AML-193 (cell line): ENCODE results near the gene GMPR2.

Source experiments
- DNase-seq, 2 experiments: peaks; one replicate each; lab custom pipeline; 2025; lab: John Stamatoyannopoulos, UW

Gene GMPR2

DNA sequence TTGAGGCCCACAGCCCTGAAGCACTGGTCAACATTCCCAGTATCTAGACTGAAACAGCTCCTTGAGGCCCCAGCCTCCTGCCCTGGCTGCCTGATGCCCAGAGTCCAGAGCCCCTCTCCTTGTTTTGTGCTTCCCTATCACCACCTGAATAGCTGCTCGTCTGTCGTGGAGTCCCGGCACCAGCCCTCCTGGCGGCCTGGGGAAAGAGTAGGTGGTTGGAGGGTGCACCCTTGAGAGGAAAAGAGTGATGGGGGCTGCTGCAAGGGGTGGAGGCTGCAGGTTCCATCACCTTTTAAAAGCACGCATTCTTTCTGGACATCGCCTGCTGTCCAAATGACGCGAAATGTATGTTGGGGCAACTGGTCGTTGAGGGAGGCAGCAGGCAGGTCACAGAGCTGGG lies 35.5 kb downstream of the GMPR2 start:
- no peak for DNase-seq

DNA sequence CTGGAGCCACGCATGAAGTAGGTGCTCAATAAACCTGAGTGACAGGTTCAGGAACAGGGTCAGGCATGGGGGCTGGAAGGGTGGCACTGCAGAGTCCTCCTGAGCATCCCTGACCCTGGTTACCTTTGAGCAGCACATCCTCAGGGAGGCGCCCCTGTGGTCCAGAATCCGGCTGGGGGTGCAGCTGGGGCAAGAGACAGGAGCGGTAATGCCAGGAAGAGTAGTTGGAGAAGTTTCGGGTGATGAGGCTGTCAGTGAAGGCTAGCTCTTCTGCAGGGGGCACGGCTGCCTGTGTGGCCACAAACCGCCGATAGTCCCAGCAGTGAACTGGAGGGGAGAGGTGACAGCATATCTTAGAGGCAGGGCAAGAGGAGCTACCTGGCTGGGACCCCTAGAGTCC lies 36.6 kb downstream of the GMPR2 start:
- no peak for DNase-seq

DNA sequence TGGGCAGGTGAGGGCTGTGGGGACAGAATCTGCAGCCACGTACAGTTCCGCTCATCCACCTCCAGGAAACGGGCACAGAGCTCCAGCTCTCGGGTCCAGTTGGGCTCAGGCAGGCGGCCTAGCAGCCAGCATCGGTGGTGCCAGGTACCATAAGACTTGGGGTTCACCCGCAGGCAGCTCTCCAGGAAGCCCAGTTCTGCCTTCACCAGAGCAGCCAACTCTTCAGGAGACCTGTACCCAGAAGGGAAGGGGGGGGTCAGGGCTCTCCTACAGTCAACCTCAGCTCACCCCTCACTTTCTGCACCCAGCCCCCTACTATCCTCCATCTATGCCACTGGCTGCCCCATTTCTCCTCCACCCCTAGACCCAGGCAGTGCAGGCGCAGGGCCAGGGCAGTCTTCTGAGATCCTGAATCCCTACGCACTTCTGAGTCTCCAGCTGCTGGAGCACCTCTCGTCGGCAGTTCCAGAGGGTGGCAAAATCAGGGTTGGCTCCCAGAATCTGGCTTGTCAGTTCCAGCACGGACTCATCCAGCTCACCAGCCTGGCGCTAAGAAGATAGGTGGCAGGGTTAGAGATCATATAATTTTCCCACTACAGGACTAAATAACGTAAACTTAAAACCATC lies 37.3 kb downstream of the GMPR2 start:
- DNase-seq, result no peak

DNA sequence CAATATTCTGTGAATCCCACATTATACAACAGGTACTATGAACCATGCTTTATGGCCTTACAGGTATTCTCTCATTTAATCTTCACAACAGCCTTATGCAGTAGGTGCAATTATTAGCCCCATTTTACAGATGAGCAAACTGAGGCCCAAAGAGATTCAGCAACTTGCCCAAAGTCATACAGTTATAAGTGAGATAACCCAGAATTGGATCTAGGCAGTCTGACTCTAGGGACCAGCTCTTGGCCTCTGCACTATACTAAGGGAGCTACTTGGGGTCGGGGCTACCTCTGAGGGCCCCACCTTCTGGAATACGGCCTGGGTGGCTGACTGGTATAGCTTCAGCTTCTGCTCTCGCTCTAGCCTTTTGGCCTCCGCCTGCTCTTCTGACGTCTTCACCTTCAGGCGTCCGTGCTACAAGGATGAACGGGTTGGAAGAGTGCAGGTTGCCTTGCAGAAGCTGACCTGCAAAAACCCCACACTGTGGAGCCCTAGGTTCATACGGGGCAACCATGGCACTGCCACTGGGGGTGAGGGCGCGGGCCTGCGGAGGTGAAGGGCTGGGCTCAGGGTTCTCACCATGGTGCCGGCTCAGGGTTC lies 37.9 kb downstream of the GMPR2 start:
- peak; percentile 27 to 54 for DNase-seq

DNA sequence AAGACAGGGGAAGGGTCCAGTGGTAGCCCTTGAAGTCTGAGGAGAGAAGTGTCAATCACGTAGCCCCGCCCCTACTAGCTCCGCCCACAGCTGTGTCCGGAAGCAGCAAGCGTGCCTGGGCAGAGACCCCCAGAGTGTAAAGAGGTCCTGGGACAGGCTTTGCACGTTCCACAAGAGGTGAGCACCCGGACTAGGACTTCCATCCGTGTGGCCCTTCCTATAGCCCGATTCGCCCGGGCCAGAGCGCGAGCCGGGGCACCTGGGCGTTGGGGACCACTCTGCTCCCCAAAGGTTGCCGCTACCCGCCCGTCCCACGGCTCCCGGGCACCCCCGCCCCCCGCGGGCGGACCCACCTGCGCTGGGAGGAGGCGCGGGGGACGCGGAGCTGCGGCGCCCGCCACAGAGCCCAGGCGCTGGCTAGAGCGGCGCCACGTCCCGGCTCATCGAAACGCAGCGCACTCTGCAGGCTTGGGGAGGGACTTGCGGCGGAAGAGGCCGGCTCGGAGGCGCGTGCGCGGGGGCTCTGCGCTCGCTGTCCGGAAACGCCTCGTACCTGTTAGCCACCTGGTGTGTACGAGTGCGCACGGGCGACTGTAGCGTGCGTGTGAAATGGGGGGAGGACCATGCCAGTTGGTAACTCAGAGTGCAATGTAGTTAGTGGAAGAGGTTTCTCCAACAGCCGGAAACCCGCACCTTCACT lies 38.6 kb downstream of the GMPR2 start, which contains the start of gene RABGGTA:
TSS of gene RABGGTA (minus strand) at position 464 of the 700 bp plus-strand sequence. CDS start 482 bp downstream, outside the sequence.
- peak; percentile 70 to 75 for DNase-seq

DNA sequence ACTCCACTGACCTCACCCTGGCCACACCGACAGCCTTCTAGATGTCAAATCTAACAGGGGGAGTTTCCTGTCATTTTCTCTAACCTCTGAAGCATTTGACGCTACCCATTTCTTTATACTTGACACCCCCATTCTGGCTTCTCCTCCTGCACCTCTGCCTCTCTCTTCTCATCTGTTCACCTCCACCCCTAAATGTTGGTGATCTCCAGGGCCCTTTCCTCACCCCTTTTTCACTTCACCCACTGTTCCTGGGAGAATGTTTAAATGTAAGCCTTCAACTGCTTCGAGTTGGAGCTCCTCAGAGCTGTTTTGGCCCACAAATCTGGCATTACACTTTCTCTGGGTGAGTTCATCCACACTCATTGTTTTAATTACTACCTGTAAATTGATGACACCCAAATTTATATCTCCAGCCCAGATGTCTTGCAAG lies 39.1 kb downstream of the GMPR2 start:
- no peak for DNase-seq

DNA sequence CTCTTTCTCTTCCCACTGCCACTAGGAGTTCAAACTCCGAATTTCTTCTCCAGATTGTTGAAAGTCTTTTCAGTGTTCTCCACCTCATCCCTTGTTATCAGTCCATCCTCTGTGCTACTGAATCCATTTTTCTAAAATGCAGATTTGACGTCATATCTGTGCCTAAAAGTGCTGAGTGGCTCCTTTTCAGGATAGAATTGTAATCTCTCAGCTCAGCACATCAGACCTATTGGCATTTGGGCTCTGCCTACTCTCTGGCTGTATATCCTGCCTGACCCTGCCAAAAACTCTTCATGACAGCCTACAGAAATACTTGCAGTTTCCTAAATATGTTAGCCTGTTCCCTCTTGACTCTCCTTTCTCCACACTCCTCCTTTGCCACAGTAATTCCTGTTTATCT lies 39.7 kb downstream of the GMPR2 start:
- no peak for DNase-seq

DNA sequence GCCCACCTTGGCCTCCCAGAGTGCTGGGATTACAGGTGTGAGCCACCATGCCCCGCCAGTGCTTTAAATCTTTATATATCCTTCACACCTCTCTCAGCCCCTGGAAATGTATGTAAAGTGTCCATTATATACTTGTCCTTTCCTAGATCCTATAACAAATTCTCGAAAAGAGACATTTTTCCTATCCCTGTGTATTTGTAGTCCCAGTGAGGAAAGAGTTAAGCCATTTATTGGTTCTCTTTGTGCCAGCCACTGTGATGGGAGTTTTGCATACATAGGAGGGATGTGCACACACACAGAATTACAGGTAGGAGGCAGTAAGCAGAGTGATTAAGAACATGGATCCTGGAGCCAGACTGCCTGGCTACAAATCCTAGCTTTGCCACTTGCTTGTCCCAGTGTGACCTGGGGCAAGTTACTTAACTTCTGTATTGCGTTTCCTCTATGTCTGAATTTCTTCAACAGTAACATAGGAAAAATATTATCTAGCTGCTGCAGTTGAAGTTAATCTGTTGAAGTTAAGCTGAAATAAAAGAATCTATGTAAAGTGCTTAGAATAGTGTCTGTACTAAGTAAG lies 40.8 kb downstream of the GMPR2 start:
- DNase-seq, result peak; percentile 44 to 54

DNA sequence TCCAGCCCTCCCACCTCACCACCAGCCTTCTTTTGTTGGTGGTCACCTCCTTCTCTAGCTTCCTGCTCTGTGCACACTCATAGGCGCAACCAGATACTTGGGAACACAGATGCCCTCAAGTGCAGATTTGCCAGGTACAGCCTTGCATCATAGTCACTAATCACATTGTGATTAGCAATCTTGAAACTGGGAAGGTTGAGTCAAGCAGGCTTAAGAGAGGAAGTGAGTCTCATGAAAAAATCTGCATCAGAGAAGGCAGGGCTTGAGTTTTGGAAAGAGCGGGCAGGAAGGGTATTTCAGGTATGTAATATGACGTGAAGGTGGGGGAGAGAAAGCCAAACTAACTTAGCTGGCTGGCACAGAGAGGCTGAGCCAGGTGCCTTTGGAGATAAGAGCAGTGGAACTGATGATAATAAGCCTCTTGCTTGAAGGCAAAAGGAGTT lies 41.4 kb downstream of the GMPR2 start:
- DNase-seq, result peak; percentile 44 to 55

DNA sequence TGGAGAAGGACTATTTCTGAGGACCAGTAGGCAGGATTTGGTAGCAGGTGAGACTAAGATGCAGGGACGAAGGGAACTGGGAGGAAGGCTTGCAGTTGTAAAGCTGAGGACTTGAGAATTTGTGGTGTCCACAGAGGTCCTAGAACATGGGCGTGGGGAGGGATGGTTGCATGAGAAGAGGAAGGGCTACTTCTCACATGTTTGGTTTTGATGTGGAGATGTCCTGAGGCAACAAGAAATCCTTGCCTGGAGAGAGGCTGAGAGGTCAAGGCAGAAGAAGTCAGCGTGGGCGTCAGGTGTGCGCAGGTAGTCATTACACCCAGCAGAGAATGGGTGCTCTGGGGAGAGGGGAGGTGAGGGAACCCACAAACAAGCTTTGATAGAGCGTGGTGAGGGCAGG lies 44.3 kb downstream of the GMPR2 start:
- DNase-seq, result no peak

DNA sequence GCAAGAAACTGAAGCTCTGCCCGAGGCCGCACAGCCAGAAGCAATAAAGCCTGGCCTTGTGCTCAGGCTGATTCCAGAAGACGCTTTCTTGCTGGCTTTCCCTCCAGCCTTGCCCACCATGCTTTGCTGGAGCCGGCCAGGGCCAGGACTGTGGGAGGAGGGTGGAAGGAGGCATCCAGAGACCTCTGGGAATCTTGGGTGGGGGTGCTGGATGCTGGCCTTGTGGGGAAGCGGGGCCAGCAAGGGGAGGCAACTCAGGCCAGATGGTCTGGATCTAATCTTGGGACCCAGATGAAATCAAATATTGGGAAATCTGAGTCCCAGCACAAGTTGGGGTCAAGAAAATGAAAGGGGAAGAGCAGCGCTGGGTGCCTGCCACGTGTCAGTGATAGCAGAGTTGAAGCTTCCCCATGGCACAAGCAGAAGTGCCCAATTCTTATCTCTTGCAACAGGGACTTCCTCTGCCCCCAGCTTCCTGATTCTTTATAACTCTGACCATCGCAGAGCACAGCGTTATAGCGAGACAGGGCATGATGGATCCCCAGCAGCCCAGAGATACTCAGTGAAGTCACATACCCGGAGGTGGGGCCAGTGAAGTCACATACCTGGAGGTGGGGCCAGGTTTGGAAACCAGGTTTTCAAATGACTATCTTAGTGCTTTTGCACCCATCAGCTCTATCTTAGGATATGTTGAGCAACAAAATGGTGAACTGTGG lies 45.0 kb downstream of the GMPR2 start:
- DNase-seq, result peak; percentile 81 to 82

DNA sequence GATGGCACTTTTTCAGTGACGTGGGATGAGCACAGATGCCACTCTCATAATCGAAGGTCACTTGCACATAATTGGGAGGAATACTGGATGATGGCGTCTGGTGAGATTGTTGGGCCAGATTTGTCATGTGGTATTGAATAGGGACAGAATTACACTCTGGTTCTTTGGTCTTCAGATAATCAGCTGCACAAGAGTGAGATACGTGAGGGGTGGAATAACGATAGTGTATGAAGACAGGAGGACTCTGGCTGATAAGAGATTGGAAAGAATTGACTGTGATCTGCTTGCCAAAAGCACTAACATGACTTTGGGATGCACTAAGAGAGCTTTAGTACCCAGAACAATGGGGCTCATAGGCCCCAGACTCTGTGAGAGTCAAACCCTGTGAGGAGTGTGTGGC lies 45.7 kb downstream of the GMPR2 start:
- DNase-seq, result no peak

DNA sequence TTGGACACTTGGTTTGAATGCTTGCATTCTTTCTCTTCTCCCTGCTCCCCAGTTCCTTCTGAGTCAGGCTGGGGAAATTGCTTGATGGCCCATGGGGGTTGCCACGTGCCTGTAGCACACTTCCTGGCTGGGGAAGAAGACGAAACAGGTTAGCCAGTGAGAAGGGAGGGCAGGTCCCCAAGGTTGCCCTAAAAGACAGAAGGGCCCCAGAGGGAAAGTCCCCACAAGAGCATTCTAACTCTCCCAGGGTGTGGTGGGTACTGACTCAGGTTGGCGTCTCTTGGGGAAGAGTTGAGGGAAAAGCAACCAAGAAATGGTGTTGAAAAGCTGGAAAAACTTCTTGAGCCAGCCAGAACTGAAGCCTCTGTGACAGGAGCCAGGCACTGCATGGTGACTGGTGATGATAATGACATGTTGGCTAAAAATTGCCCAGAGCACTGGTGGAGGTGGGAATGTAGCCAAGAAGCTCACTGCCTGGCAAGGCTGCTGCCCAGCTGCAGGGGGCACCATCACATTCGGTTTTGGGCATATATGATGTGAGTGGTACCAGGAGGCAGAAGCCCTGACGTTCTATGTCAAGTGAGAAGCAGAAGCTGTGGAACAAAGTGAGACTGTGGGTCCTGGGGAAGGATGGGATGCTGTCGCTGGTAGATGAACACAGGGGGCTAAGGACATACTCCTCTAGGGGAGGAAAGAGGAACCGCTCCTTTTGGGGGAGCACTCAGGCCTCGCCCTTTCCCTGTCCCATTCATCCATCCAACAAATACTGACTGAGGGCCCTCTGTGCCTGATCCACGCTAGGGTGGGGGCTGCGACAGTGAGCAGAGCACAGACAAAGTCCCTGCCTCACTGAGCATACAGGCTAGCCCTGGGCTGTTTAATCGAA lies 46.8 kb downstream of the GMPR2 start:
- peak; percentile 26 to 38 for DNase-seq

DNA sequence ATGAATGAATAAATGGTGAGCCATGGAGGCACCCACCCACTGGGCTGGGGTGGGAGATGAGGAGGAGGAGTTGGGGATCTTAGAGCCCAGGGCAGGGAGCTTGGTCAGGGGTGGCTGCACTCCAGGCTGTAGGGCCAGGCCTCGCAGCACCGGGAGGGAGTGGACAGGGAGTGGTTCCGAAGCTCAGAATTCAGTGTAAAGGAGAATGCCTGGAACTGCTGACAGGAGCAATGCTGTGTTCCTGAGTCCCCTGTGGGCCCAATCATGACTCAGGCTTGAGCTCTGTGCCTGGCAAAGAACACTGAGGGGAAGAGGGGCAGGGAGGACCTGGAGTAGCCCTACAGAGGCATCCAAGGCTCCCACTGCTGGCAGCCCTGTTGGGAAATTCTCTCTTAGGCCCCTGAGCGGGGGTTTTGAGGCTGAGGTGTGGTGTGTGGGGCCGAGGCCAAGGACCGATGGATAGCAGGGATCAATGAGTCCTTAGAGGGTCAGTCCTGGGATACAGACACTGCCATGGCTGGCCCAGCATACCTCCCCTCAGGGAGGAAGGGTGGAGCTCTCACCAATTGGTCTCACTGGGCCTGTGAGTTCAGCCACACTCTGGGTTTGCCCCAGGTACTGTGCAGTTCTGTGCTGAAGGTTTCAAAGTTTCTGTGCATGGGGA lies 48.2 kb downstream of the GMPR2 start:
- DNase-seq, result no peak

DNA sequence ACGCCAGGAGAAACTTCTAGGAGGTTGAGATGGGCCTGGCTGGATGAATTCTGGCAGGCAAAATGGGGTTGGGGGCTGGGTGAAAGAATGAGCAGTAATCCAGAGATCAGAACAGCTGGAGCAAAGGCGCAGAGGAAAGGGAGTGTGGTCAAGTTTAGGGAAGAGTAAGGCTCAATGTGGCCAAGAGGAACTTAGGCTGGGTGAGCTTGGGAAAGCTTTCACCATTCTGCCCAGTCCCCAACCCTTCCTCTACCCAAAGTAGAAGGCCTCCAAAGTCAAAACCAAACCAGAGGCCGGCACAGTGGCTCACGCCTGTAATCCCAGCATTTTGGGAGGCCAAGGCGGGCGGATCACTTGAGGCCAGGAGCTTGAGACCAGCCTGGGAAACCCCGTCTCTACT lies 48.9 kb downstream of the GMPR2 start:
- peak in 1 of 2 experiments; percentile 2 for DNase-seq

DNA sequence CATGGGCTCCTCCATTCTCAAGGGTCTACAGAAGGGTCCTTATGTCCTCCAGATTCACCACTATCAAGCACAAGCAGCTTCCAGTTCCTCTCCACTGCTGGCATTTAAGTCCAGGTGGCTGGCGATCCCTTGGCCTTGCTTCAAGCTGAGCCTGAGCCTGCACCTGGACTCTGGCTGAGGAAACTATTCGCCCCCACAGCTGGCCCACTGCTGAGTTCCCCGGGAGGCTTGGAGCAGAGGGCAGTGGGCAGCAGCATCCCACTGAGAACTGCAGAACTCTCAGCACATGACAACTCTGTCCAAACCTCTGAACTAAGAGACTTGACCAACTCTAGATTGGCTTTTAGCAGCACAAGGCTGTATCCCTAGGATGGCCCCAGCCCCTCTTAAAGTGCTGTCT lies 50.0 kb downstream of the GMPR2 start:
- no peak for DNase-seq

DNA sequence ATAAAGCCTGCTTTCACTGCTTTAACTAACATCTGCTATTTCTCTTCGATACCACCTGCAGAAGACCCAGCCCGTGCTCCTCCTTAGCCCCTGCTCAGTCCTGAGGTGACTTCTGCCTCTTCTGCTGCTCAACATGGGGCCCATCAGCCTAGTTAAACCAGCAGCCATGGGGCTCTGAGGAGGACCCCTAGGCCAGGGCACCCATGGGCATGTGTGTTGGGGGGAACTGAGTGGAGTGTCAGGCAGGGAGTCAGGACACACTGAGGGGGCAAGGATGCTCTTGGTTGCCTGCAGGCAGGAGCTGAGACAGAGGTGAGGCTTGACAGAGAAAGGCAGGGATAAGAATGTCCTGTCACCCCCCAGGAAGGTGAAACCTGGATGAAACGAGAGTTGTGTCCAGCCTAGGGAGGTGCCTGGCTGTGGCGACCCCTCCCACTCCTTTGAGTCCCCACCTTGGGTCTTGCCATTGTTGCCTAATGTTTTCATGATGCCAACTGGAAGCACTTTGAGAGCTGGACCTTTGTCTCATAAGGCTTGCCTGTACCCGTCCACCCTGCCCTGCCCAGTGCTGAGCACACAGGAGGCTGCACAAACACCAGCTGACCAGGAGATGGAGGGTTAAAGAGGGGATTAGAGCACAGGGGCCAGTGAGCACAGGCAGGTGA lies 51.2 kb downstream of the GMPR2 start:
- no peak for DNase-seq

DNA sequence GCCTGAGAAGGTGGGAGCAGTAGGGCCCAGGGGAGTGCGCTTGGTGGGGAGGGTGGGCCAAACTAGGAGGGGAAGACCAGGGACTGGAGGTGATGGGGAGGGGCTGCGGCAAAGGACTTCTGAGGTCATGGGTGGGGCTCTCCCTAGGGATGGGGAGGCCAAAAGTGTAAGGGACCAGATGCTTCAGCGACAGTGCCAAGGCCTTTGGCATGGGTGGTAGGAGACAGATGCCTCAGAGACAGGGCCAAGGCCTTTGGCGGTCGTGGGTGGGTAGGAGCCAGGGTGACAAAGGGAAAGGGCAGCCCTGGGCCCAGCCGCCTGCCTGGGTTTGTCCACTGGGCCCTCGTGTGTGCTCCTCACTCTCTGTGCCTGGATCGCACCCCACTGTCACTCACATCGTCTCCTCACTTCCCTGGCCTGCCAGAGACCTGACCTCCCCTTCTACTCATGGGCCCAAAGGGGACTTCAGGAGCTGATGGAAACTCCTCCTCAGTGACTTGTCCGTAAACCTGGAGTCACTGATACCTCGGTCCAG lies 51.8 kb downstream of the GMPR2 start:
- DNase-seq, result no peak

DNA sequence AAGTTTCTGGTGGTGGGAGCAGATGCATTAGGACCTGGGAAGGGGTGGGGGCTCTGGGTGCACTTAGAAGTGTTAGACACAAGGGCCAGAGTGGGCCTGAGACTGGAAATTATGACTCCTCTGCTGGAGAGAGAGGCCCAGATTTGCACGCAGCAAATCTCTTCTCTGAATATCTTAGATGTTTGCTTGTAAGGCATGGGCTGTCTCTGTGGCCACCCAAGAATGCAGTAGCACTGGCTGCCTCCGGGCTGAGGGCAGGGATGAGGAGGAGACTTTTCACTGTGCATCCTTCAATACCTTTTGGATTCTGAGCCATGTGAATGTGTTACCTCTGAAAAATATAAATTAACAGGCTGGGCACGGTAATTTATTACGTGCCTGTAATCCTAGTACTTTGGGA lies 52.6 kb downstream of the GMPR2 start:
- no peak for DNase-seq

DNA sequence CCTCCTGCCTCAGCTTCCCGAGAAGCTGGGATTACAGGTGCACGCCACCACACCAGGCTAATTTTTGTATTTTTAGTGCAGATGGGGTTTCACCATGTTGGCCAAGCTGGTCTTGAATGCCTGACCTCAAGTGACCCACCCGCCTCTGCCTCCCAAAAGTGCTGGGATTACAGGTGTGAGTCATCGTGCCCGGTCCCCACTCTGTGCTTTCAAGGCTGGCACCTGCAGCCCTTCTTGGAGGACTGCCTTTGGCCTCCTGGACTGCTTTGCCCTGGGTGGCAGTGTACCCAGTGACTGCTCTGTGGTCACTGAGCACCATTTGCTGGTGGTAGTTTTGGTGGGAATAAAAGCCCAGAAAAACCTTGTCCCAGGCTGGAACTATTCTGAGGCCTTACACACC lies 54.3 kb downstream of the GMPR2 start:
- DNase-seq, result no peak
